Measurements from ENCODE around the gene MRPS27.

DNA sequence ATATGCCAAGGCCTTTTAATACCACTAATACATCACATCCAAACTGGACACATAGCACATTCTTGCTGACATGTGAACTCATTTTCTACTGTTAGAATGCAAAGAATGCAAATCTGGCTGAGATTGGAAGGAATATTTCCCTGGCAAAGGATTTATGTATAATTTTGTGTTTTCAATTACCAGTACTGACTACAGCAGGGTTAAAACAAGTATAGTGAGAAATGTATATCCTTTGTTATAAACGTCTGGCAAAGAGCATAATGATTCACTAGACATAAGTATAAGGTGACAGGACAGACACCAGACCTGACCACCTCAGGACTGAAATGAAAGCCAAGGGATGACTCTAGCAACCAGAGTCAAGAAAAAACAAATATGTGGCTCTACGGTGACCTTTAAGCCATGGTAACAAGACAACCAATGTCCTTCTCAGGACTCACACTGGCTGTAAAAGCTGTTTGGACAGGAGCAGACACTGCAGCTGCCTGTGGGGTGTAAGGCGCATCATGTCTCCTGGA lies 95.0 kb downstream of the MRPS27 start:
- TF ChIP-seq, protein P1, sequence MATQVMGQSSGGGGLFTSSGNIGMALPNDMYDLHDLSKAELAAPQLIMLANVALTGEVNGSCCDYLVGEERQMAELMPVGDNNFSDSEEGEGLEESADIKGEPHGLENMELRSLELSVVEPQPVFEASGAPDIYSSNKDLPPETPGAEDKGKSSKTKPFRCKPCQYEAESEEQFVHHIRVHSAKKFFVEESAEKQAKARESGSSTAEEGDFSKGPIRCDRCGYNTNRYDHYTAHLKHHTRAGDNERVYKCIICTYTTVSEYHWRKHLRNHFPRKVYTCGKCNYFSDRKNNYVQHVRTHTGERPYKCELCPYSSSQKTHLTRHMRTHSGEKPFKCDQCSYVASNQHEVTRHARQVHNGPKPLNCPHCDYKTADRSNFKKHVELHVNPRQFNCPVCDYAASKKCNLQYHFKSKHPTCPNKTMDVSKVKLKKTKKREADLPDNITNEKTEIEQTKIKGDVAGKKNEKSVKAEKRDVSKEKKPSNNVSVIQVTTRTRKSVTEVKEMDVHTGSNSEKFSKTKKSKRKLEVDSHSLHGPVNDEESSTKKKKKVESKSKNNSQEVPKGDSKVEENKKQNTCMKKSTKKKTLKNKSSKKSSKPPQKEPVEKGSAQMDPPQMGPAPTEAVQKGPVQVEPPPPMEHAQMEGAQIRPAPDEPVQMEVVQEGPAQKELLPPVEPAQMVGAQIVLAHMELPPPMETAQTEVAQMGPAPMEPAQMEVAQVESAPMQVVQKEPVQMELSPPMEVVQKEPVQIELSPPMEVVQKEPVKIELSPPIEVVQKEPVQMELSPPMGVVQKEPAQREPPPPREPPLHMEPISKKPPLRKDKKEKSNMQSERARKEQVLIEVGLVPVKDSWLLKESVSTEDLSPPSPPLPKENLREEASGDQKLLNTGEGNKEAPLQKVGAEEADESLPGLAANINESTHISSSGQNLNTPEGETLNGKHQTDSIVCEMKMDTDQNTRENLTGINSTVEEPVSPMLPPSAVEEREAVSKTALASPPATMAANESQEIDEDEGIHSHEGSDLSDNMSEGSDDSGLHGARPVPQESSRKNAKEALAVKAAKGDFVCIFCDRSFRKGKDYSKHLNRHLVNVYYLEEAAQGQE (IDR thresholded peaks at IDR 0.05), result no peak
- TF ChIP-seq CTCF (IDR thresholded peaks at IDR 0.05; ENCODE audit: low read depth, low read length, missing input control) (no peak), RAD21 (IDR thresholded peaks at IDR 0.05) (no peak)

All from liver (tissue), 3 donors.